Measurements from ENCODE around the gene GOPC.

GOPC gene

DNA sequence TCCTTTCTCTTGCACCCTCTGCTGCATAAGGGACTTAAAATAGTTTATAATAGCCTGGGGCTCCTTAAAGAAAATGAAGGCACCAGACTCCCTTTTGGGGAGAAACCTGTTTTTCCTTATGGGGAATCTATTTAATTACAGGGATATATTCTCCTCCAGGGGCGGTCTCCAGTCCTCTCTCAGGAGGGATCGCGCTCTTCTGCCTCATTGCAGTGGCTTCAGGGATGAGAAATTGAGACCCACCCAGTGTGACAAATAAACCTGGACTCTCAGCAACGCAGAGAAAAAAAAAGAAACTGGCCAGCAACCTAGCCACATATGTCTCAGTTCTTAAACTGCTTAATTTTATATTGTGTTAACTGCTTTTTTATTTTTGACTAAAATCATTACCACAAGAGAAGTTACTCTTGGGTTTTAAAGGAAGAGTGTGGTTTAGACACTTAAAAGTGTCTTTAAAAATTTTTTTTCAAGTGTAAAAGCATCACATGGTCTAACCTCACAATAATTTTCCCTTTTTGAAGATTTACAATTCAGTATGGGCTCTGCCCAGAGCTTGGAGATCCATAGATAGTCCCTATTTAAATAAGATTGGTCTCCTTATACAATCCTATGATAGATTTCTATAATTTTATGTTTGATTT lies 11.7 kb upstream of the GOPC start:
- TF ChIP-seq CTCF (IDR thresholded peaks at IDR 0.05; ENCODE audit: insufficient read depth, low read length, missing control alignments) = no peak
- CTCF ChIA-PET = interaction anchor here (1.2 to 2.7 kb wide), 2 partner anchors 7 to 10 kb away, joined by 5 to 14 read pairs; no protein-coding TSS in a partner anchor

GRCh38 chr6:117607511-117607910 lies 5.2 kb upstream of the GOPC start:
- H3K4me3 ChIP-seq (ENCODE audit: low read depth, low read length) = no peak overlapping the region
- no peak for DNase-seq (ENCODE audit: low read depth, low spot score)
- CTCF ChIA-PET = interaction anchor here (1.1 to 11.3 kb wide), 9 partner anchors 7 to 264 kb away, joined by 3 to 205 read pairs (median 7); no protein-coding TSS in a partner anchor
- no peak for TF ChIP-seq CTCF (IDR thresholded peaks at IDR 0.05; ENCODE audit: insufficient read depth, low read length, missing control alignments)
- POLR2A ChIA-PET = interaction anchor here (0.9 kb wide), 1 partner anchor 157 kb away, joined by 5 read pairs; no protein-coding TSS in a partner anchor

More for the DNA sequence above, 11.7 kb upstream of the GOPC start:
- no peak overlapping the region for H3K4me3 ChIP-seq (ENCODE audit: low read depth, low read length)
- POLR2A ChIA-PET = no interaction called here
- DNase-seq (ENCODE audit: low read depth, low spot score) = no peak

- DNase-seq (ENCODE audit: low read depth, low spot score) = peak; percentile 46
- peak; percentile 78 for TF ChIP-seq CTCF (IDR thresholded peaks at IDR 0.05; ENCODE audit: insufficient read depth, low read length, missing control alignments)
- no peak overlapping the region for H3K4me3 ChIP-seq (ENCODE audit: low read depth, low read length)
- ChIA-PET POLR2A (no interaction called here), CTCF (interaction anchor here (0.7 to 11.3 kb wide), 41 partner anchors 8 to 270 kb away, joined by 3 to 205 read pairs (median 5); partner anchors contain the start of gene ROS1)
Measured at GRCh38 chr6:117605169-117605826, 3.0 kb upstream of the GOPC start.

DNA sequence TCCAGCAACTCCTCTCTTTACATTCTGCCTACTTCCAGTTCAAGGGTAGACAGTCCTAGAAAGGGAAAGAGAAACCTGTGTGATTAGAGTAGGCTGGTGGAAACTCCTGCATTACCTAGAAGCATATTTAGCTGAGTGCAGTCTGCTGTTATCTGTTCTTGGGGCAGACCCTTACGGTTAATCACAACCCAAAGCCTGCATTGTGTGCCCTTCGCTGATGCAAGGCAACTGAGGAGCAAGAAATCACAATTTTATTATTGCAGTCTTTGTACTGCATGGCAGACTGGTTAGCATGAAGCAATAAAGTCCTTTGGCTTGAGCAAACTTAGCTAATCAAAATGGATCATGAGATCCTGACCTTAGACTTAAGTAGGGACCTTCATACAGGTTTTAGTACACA lies 1.5 kb upstream of the GOPC start:
- POLR2A ChIA-PET = no interaction called here
- CTCF ChIA-PET = interaction anchor here (0.7 to 11.3 kb wide), 33 partner anchors 9 to 267 kb away, joined by 3 to 205 read pairs (median 5); no protein-coding TSS in a partner anchor
- DNase-seq (ENCODE audit: low read depth, low spot score) = no peak
- no peak overlapping the region for H3K4me3 ChIP-seq (ENCODE audit: low read depth, low read length)
- TF ChIP-seq CTCF (IDR thresholded peaks at IDR 0.05; ENCODE audit: insufficient read depth, low read length, missing control alignments) = no peak

DNA sequence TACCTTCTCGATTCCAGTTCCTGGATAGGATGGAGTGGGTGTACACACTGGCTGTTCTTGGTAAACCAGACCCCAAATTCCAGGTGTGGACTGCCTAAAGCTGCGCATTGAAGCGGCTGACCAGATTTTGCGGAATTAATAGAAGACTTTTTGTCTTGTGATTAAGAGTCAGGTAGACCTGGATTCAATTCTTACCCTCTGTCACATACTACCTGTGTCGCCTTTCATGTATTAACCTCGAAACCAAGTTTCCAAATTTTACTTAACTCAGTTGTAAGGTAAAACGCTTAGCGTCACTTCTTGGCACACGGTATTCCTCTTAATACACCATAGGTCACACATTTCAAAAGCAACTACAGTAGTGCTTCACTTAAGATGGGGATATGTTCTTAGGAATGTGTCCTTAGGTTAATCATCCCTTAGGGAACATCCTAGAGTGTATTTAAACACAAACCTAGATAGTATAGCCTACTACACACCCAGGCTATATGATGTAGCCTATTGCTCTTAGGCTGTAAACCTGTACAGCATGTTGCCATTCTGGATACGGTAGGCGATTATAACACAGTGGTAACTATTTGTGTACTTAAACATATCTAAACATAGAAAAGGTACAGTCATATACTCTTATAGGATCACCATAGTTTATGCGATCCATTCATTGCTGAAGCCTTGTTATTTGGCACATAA lies 733 bp upstream of the GOPC start:
- no peak for TF ChIP-seq CTCF (IDR thresholded peaks at IDR 0.05; ENCODE audit: insufficient read depth, low read length, missing control alignments)
- ChIA-PET POLR2A (interaction anchor here (0.7 to 1.5 kb wide), 6 partner anchors 25 to 159 kb away, joined by 3 to 13 read pairs (median 5); partner anchors contain the start of gene DCBLD1), CTCF (interaction anchor here (0.7 to 11.3 kb wide), 16 partner anchors 10 to 259 kb away, joined by 3 to 205 read pairs (median 9); no protein-coding TSS in a partner anchor)
- no peak for DNase-seq (ENCODE audit: low read depth, low spot score)
- H3K4me3 ChIP-seq (ENCODE audit: low read depth, low read length) = peak overlapping the region; percentile 91

All from AG04449 (cell line).